Stimulated activated effector memory CD8-positive, alpha-beta T cell treated with anti-CD3 and anti-CD28 coated beads, Interleukin-12 subunit alpha, Interleukin-12 subunit beta, amount 100 ng/mL, for 72 hours (primary cell): ENCODE data around the gene ASGR2.
"Not testable (repeated sequence)": the region's sequence is repeated elsewhere in the genome, so short reads cannot be mapped to it uniquely, and the experiment has no call there.

ENCODE experiments used
- ATAC-seq: fragments of 150-1000 bp; cut with Tn5 transposase; 2 replicates; pipeline ENCODE4 v1.10.0; 2021
- DNase-seq, 2 donors: peaks; one replicate each; pipeline ENCODE4 v3.0.0; 2021 to 2022; ENCODE audit warnings: low spot score in 2 of 2
- H3K27ac Mint-ChIP-seq: one replicate; pipeline ENCODE4 v1.8.0; 2022; ENCODE audit warnings: mild to moderate bottlenecking, mixed read lengths
- H3K36me3 Mint-ChIP-seq: one replicate; pipeline ENCODE4 v1.8.0; 2022; ENCODE audit warnings: mild to moderate bottlenecking, mixed read lengths
- H3K4me1 Mint-ChIP-seq: one replicate; pipeline ENCODE4 v1.8.0; 2022; ENCODE audit warnings: mixed read lengths
- H3K4me3 Mint-ChIP-seq: one replicate; pipeline ENCODE4 v1.8.0; 2022; ENCODE audit warnings: mild to moderate bottlenecking, mixed read lengths
- H3K9me3 Mint-ChIP-seq: one replicate; pipeline ENCODE4 v1.8.0; 2022; ENCODE audit warnings: mixed read lengths

ASGR2 gene

DNA sequence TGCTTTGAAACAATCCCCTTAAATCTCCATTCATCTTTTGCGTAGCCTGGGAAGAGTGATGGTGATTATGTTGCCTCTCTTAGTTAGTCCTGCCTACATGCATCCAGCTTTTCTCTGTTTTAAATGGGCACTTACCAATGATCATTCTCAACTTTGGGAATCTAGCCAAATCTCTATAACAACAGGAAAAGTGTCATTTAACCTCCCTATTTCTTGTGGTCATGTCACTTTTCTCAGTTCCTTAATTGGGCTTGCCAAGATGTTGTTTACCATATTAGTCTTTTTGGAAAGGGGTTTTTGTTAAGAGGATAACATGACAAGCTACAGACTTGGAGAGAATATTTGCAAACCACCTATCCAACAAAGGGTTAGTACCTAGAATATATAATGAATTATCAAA, 19.0 kb downstream of the ASGR2 start:
- no peak overlapping the region for H3K27ac Mint-ChIP-seq
- H3K36me3 Mint-ChIP-seq = no peaks in the 10 kb centered on the region
- peaks cover 12% of the 10 kb centered on the region for H3K4me1 Mint-ChIP-seq
- ATAC-seq (no peak), DNase-seq (no peak)
- no peaks in the 10 kb centered on the region for H3K9me3 Mint-ChIP-seq
- H3K4me3 Mint-ChIP-seq = no peak overlapping the region

GRCh38 chr17:7094652-7095019, 20.0 kb downstream of the ASGR2 start:
- Mint-ChIP-seq H3K4me3 (no peak overlapping the region), H3K36me3 (no peaks in the 10 kb centered on the region)
- ATAC-seq = no peak

DNA sequence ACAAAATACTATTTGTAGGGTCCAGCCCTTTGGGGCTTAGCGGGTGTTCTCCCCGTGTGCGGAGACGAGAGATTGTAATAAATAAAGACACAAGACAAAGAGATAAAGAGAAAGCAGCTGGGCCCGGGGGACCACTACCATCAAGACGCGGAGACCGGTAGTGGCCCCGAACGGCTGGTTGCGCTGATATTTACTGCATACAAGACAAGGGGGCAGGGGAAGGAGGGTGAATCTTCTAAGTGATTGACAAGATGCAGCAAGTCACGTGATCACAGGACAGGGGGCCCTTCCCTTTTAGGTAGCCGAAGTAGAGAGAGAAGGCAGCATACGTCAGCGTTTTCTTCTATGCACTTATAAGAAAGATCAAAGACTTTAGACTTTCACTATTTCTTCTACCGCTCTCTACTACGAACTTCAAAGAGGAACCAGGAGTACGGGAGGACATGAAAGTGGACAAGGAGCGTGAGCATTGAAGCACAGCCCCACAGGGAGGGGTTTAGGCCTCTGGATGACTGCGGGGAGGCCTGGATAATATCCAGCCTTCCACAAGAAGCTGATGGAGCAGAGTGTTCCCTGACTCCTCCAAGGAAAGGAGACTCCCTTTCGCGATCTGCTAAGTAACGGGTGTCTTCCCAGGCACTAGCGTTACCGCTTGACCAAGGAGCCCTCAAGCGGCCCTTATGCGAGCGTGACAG, 23.2 kb downstream of the ASGR2 start:
- not testable (repeated sequence) for H3K36me3 Mint-ChIP-seq, H3K9me3 Mint-ChIP-seq, ATAC-seq, H3K27ac Mint-ChIP-seq, H3K4me3 Mint-ChIP-seq, DNase-seq
- H3K4me1 Mint-ChIP-seq = peaks cover 12% of the 10 kb centered on the region

More at GRCh38 chr17:7094652-7095019, 20.0 kb downstream of the ASGR2 start:
- Mint-ChIP-seq H3K4me1 (peaks cover 12% of the 10 kb centered on the region), H3K27ac (no peak overlapping the region), H3K9me3 (no peaks in the 10 kb centered on the region)
- no peak for DNase-seq

DNA sequence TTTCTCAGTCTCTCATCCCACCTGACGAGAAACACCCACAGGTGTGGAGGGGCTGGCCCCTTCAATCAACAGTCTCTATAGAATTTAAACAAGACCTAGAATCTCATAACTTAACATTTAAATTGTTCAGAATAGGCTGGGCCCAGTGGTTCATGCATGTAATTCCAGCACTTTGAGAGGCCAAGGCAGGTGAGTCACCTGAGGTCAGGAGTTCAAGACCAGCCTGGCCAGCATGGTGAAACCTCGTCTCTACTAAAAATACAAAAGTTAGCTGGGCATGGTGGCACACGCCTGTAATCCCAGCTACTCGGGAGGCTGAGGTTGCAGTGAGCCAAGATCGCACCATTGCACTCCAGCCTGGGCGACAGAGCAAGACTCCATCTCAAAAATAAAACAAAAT, 25.1 kb downstream of the ASGR2 start:
- H3K4me3 Mint-ChIP-seq, H3K36me3 Mint-ChIP-seq, DNase-seq, H3K9me3 Mint-ChIP-seq, H3K4me1 Mint-ChIP-seq, H3K27ac Mint-ChIP-seq, ATAC-seq: not testable (repeated sequence)

DNA sequence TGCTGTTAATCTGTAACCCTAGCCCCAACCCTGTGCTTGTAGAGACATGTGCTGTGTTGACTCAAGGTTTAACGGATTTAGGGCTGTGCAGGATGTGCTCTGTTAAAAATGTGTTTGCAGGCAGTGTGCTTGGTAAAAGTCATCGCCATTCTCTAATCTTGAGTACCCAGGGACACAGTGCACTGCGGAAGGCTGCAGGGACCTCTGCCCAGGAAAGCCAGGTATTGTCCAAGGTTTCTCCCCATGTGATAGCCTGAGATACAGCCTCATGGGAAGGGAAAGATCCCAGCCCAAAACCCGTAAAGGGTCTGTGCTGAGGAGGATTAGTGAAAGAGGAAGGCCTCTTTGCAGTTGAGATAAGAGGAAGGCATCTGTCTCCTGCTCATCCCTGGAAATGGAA, 26.2 kb downstream of the ASGR2 start:
- not testable (repeated sequence) for H3K27ac Mint-ChIP-seq, H3K9me3 Mint-ChIP-seq, H3K4me1 Mint-ChIP-seq, H3K36me3 Mint-ChIP-seq, H3K4me3 Mint-ChIP-seq, ATAC-seq, DNase-seq

GRCh38 chr17:7084088-7084487, 30.5 kb downstream of the ASGR2 start:
- ATAC-seq (no peak), DNase-seq (no peak)
- no peak overlapping the region for H3K4me3 Mint-ChIP-seq

GRCh38 chr17:7083592-7083991, 31.0 kb downstream of the ASGR2 start:
- H3K9me3 Mint-ChIP-seq = no peaks in the 10 kb centered on the region
- H3K4me3 Mint-ChIP-seq = no peak overlapping the region
- no peaks in the 10 kb centered on the region for H3K36me3 Mint-ChIP-seq
- DNase-seq (no peak), ATAC-seq (no peak)
- H3K27ac Mint-ChIP-seq = no peak overlapping the region
- peaks cover 31% of the 10 kb centered on the region for H3K4me1 Mint-ChIP-seq

More at GRCh38 chr17:7084088-7084487, 30.5 kb downstream of the ASGR2 start:
- Mint-ChIP-seq H3K9me3 (no peaks in the 10 kb centered on the region), H3K36me3 (no peaks in the 10 kb centered on the region), H3K27ac (no peak overlapping the region), H3K4me1 (peaks cover 31% of the 10 kb centered on the region)

DNA sequence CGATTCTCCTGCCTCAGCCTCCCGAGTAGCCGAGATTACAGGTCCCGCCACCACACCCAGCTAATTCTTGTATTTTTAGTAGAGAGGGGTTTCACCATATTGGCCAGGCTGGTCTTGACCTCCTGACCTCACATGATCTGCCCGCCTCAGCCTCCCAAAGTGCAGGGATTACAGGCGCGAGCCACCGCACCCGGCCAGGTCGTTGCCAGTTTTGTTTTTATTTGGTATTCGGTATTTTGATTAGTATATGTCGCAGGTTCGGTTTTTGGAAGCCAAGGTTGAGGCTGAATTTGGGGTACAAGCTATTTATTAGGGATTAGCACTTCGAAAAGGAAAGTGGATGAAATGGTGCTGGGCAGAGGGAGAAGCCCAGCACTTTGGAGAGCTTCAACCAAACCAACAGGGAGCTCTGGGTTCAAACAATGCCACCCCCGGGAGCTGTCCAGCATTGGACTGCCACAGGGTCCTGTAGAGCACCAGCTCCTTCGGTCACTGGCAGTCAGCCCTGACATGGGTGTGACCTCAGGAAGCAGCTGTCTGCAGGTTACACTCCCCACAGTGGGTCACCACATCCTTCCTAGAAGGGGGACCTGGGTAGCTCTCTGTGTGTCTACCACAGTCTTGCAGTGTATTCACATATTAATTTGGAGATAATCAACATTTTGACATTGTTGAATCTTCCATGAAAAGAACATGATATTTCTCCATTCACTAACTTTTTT, 33.1 kb downstream of the ASGR2 start:
- peak; percentile 96 for ATAC-seq
- H3K27ac Mint-ChIP-seq = no peak overlapping the region
- no peaks in the 10 kb centered on the region for H3K36me3 Mint-ChIP-seq
- no peaks in the 10 kb centered on the region for H3K9me3 Mint-ChIP-seq
- peaks cover 31% of the 10 kb centered on the region for H3K4me1 Mint-ChIP-seq
- peak in 1 of 2 donors; percentile 18 for DNase-seq
- H3K4me3 Mint-ChIP-seq = no peak overlapping the region

- H3K4me1 Mint-ChIP-seq = peaks cover 31% of the 10 kb centered on the region
- no peaks in the 10 kb centered on the region for H3K9me3 Mint-ChIP-seq
- H3K4me3 Mint-ChIP-seq = no peak overlapping the region
- ATAC-seq (no peak), DNase-seq (no peak)
- H3K36me3 Mint-ChIP-seq = no peaks in the 10 kb centered on the region
- no peak overlapping the region for H3K27ac Mint-ChIP-seq
Measured at GRCh38 chr17:7080456-7081041, 34.1 kb downstream of the ASGR2 start.

DNA sequence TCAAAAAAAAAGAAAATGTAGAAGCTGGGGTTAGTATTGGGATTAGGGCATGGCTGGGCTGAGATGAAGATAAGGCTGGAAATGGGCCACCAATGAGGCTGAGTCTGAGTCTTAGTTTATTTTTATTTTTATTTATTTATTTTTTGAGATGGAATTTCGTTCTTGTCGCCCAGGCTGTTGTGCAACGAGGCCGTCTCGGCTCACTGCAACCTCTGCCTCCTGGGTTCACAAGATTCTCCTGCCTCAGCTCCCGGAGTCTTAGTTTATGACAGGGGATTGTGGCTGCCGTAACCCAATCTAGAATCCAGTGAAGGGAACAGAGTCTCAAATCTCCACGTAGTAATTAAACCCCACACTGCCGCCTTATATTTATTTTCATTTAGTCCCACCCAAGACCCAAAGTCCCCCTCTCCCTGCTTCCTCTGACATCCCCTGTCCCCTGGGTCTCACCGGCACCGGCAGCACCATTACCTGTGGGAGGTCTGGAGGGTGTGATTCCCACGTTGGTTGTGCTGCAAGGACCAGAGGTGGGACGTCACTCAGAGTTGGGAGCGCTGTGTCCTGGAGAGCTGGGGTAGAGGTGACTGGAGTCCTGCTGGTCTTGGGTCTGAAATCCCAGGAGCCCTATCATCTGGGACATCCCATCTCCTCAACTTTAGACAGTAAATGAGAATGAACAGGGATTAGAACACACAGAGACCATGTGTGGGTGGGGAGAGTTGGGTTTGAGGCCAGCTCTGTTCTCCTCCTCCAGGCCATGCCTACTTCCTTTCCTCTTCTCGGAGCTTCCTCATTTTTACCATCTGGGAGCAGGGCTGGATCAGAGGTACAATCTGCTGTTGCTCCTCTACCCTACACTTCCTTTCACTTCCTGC, 34.8 kb downstream of the ASGR2 start, which contains the start of gene CLEC10A:
TSS of gene CLEC10A (minus strand) at position 671 of the 875 bp plus-strand sequence. CDS start 1,439 bp downstream, outside the sequence.
- H3K36me3 Mint-ChIP-seq = no peaks in the 10 kb centered on the region
- DNase-seq (no peak), ATAC-seq (no peak)
- no peak within 1 kb of the TSS for H3K27ac Mint-ChIP-seq
- no peak within 1 kb of the TSS for H3K4me3 Mint-ChIP-seq
- no peaks in the 10 kb centered on the region for H3K9me3 Mint-ChIP-seq
- peaks cover 31% of the 10 kb centered on the region for H3K4me1 Mint-ChIP-seq

GRCh38 chr17:7078711-7079110, 35.9 kb downstream of the ASGR2 start:
- peaks cover 25% of the 10 kb centered on the region for H3K4me1 Mint-ChIP-seq
- no peak overlapping the region for H3K27ac Mint-ChIP-seq
- H3K4me3 Mint-ChIP-seq = no peak overlapping the region
- no peaks in the 10 kb centered on the region for H3K36me3 Mint-ChIP-seq
- ATAC-seq = no peak
- DNase-seq = no peak
- no peaks in the 10 kb centered on the region for H3K9me3 Mint-ChIP-seq

DNA sequence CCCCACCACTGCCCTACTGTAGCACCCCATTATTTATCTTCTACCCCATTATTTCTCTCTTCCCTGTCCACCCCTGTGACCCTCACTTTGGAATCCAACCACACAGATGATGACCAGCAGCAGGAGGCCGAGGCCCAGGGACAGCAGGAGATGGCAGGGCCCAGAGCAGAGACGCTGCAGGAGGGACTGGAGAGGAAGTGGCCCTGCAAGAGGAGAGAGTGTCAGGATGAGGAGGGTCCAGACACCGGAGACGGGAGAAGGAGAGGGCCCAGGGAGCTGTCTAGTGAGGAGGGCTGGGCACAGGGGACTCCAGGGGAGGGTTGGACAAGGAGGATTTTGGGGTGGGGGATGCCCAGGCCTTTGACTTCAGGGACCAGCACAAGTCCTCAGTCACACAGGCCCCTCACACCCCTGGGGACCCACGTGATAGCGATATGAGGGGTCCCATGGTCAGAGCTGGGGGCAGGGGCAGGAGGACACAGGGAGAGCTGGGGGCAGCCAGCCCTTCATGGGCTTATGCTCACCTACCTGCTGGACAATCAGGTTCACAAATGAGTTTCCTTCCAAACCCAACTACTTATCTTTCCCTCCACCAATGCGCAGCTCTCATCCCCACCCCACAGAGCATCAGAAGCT, 36.6 kb downstream of the ASGR2 start:
- DNase-seq (no peak), ATAC-seq (no peak)
- Mint-ChIP-seq H3K9me3 (no peaks in the 10 kb centered on the region), H3K27ac (no peak overlapping the region), H3K4me1 (peaks cover 25% of the 10 kb centered on the region), H3K4me3 (no peak overlapping the region), H3K36me3 (no peaks in the 10 kb centered on the region)

- H3K9me3 Mint-ChIP-seq = no peaks in the 10 kb centered on the region
- peaks cover 1% of the 10 kb centered on the region for H3K4me1 Mint-ChIP-seq
- peaks cover 6% of the 10 kb centered on the region for H3K36me3 Mint-ChIP-seq
- ATAC-seq (no peak), DNase-seq (no peak)
- H3K4me3 Mint-ChIP-seq = no peak overlapping the region
- H3K27ac Mint-ChIP-seq = no peak overlapping the region
Measured at GRCh38 chr17:7074931-7075330, 39.7 kb downstream of the ASGR2 start.

DNA sequence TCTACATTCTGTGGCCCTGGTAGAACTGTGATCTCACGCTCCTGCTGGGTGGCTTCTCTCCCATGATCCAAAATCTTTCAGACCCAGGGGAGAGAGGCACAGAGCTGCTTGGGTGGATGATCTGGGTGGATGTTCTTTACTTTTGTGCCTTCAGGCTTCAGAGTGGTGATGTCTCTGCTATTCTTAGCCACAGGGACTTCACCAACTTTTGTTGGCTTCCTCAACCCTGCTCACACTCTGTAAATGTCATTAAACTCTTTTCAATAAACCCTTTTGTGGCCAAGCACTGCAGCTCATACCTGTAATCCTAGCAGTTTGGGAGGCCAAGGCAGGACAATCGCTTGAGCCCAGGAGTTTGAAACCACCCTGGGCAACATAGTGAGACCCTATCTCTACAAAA, 42.2 kb downstream of the ASGR2 start:
- Mint-ChIP-seq H3K9me3 (peaks cover 9% of the 10 kb centered on the region), H3K27ac (peak overlapping the region; percentile 23), H3K4me1 (no peaks in the 10 kb centered on the region), H3K4me3 (no peak overlapping the region), H3K36me3 (peaks cover 6% of the 10 kb centered on the region)
- ATAC-seq (no peak), DNase-seq (no peak)

GRCh38 chr17:7070712-7071111, 43.9 kb downstream of the ASGR2 start:
- H3K9me3 Mint-ChIP-seq = peaks cover 9% of the 10 kb centered on the region
- ATAC-seq (no peak), DNase-seq (no peak)
- peaks cover 6% of the 10 kb centered on the region for H3K36me3 Mint-ChIP-seq
- no peak overlapping the region for H3K4me3 Mint-ChIP-seq
- no peaks in the 10 kb centered on the region for H3K4me1 Mint-ChIP-seq
- no peak overlapping the region for H3K27ac Mint-ChIP-seq
